ENCODE results near the gene RPS18.
A peak's percentile ranks its signal among the peaks of the same experiment; 100 is the strongest.
"Not testable (repeated sequence)": the region's sequence is repeated elsewhere in the genome, so short reads cannot be mapped to it uniquely, and the experiment has no call there.

RPS18 gene

GRCh38 chr6:33271468-33272274 is at the start of gene RPS18, which contains the start of gene VPS52:
RPS18 (plus strand) TSS chr6:33272075; CDS start chr6:33272120, 45 bp downstream.
VPS52 (minus strand) TSS chr6:33271876; CDS start chr6:33271675, 201 bp downstream.
- DNase-seq (ENCODE audit: low read depth in 2 of 2), result peak; percentile 77 to 86

- DNase-seq (ENCODE audit: low read depth in 2 of 2), result not testable (repeated sequence)
Measured at GRCh38 chr6:33226503-33227120, 45.3 kb upstream of the RPS18 start.

DNA sequence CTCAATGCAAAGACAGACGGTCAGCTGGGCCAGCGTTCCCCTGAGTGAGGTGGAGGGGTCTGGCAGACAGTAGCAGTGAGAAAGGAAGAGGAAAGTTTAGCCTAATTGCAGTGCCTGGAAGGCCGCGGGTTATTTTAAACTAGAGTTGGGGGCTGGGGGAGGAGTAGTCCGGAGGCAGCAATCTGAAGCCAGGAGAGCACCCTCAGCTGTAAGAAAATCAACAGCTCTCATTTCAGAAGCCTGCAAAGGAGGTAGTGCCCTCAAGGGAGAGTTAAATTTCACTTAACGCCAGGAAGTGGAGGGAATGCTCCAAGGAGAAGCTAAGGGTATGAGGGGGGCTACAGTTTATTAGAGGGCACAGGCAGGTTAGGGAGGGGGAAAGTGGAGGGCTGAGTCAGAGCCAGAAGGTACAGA is 36.6 kb upstream of the RPS18 start:
- no peak for DNase-seq (ENCODE audit: low read depth in 2 of 2)

DNA sequence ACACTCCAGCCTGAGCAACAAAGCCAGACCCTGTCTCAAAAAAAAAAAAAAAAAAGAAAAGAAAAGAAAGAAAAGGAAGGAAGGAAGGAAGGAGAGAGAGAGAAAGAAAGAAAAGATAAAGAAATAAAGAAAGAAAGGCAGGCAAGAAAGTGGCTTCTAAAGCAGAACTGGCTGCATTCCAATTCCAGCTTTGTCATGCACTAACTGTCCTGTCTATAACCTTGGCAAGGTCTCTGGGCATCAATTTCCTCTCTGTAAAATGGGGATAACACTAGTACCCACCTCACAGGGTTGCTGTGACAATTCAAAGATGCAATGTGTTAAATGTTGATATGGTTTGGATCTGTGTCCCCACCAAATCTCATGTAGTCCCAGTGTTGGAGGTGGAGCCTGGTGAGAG is 35.5 kb upstream of the RPS18 start:
- no peak for DNase-seq (ENCODE audit: low read depth in 2 of 2)

- no peak for DNase-seq (ENCODE audit: low read depth in 2 of 2)
Measured at GRCh38 chr6:33236852-33237251, 35.0 kb upstream of the RPS18 start.

- no peak for DNase-seq (ENCODE audit: low read depth in 2 of 2)
Measured at GRCh38 chr6:33237741-33238140, 34.1 kb upstream of the RPS18 start.

DNA sequence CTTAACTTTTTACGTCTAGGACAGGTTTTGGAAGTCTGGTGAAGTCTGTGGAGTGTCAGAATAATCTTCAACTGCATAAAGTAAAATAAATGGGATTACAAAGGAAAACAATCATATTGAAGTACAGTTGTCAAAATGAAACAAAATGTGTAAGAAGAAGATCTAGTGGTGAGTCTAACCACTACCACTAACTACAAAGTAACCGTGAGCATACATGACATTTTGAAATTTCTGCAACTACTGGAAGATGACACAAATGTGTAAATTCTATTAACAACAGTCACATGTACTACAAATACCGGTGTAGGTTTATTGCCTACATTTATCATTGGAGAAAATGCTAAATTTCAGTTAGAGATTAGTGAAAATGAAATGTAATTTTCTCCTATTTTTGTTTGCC is 29.9 kb upstream of the RPS18 start:
- no peak for DNase-seq (ENCODE audit: low read depth in 2 of 2)

DNA sequence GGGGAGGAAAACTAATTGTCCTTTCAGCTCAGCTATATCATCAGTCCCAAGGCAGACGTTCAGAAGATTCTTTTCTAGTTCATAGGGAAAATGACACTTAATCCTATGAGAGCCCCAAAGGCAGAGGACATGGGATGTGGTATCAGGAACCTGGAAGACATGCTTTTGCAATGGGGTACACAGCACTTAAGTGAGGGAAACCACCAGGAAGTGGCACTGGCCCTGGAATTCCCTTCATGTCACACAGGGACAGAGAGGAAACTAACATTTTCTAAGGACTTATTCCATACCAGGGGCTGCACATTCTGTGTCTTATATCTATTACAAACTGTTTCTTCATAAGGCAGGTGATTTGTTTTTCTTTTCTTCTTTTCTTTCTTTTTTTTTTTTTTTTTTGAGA is 28.4 kb upstream of the RPS18 start:
- DNase-seq (ENCODE audit: low read depth in 2 of 2), result no peak

DNA sequence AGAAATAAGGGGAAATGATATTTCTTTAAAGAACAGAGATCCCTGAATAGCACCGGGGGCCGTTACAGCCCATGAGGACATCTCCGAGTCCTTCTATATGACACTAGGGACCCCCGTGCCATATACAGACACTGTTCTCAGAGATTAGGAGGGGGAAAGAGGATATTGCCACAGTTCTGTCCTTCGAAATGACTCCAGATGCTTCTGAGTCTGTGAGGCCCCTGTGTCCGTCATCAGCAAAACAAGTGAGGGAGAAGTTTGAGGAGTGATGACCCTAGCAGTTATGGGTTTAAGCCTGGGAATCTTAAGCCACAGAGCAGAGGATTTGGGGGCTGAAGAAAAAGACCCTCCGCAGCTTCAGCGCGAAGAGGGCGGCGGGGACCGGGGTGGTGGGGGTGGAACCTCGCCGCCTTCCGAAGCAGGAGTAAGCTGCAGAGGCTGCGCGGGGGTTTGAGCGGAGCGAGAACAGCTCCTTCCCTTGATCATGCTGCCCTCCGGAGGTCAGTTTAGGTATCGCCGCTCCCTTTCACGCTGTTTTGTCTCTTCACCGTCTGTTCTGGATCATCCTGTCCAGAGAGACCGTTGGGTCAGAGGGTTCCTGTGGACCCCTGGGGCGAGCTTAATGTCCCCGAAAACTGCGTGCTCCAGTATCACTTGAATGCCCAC is 23.8 kb upstream of the RPS18 start:
- DNase-seq (ENCODE audit: low read depth in 2 of 2), result peak; percentile 93

GRCh38 chr6:33248643-33248931 is 23.3 kb upstream of the RPS18 start:
- DNase-seq (ENCODE audit: low read depth in 2 of 2), result no peak

- peak; percentile 86 to 93 for DNase-seq (ENCODE audit: low read depth in 2 of 2)
Measured at GRCh38 chr6:33248932-33249731, 22.7 kb upstream of the RPS18 start.

GRCh38 chr6:33249732-33250630 is 21.9 kb upstream of the RPS18 start:
- DNase-seq (ENCODE audit: low read depth in 2 of 2), result no peak

DNA sequence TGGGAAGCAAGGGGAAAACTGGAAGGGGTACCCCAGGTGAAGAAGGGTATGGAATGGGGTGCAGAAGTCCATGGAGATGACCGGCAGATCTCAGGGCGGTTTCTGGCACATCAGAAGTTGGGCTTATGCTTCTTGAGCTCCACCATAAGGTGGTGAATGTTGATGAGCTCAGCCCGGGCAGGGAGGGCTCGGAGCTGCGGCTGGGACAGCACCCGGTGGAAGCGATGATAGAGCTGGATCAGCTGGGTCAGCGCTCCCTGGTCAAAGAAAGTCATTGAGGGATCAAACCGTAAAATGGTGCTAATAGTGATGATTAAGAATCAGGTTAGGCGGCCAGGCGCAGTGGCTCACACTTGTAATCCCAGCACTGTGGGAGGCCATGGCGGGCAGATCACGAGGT is 21.1 kb upstream of the RPS18 start:
- DNase-seq (ENCODE audit: low read depth in 2 of 2), result no peak

DNA sequence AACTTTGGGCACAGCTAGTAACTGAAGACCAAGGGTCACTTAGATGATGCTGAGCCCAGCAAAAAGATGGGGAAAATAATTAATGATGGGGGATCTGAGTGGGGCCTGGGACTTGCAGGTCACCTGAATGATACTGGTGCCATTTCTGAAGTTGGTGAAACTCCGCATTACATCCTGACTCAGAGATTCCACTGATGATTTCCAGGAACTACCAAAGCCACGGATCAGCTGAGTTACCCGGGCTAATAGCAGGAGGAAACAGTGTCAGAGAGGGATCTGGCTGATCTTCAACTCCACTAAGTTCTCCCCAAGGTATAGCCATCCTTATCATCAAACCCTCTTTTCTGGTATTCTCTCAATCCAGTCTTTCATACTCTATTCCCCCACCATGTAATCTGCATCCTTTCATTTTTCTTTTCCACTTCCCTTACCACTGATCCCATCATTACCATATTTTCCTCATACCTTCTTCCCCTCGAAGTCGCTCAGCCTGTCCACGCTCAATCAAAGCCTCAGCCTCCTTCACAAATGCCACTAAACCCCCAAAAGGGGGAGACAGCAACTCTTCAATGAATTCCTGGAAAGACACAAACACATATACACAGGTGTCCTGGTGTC is 20.4 kb upstream of the RPS18 start:
- no peak for DNase-seq (ENCODE audit: low read depth in 2 of 2)

- no peak for DNase-seq (ENCODE audit: low read depth in 2 of 2)
Measured at GRCh38 chr6:33252759-33253158, 19.1 kb upstream of the RPS18 start.

DNA sequence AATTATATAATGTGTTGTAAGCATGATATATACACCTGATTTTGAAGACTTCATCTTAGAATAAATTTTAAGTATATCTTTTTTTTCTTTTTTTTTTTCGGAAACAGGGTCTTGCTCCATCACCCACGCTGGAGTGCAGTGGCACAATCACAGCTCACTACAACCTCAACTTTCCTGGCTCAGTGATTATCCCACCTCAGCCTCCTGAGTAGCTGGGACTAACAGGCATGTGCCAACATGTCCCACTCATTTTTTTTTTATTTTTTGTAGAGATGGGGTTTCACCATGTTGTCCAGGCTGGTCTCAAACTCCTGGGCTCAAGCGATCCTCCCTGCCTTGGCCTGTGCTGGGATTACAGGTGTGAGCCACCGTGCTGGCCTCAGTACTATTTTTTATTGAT is 17.3 kb upstream of the RPS18 start:
- DNase-seq (ENCODE audit: low read depth in 2 of 2), result no peak

GRCh38 chr6:33259032-33259431 is 12.8 kb upstream of the RPS18 start:
- DNase-seq (ENCODE audit: low read depth in 2 of 2), result no peak

- not testable (repeated sequence) for DNase-seq (ENCODE audit: low read depth in 2 of 2)
Measured at GRCh38 chr6:33262490-33262889, 9.4 kb upstream of the RPS18 start.

DNA sequence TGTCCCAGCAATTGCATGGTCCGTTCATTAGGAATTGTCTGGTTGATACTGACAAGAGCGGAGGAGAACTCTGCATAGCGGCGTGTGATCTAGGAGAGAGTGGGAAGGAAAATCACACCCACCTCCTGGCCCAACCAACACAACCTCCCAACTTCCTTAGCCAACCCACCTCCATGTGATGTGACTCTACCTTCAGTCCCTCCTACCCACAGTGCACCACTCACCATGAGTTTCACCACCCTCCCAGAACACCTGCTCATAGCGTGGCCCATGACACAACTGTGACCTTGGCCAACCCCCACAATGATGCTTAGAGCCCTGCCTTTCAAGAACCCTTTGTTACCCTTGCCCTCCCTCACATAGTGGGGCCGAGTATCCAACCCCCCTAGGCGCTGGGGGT is 7.9 kb upstream of the RPS18 start:
- no peak for DNase-seq (ENCODE audit: low read depth in 2 of 2)

- no peak for DNase-seq (ENCODE audit: low read depth in 2 of 2)
Measured at GRCh38 chr6:33271117-33271467, 783 bp upstream of the RPS18 start.

Data from activated CD4-positive, alpha-beta T cell treated with anti-CD3 and anti-CD28 coated beads for 24 hours (primary cell).